Adipose tissue (tissue), 3 donors: ENCODE results near the gene BBS10. TPM values are rescaled to one million over a fixed set of nuclear protein-coding genes. Genes with fewer than 3 reads are reported as not detected.
"Not testable (repeated sequence)": the region's sequence is repeated elsewhere in the genome, so short reads cannot be mapped to it uniquely, and the experiment has no call there.

Experiments used
- H3K27ac ChIP-seq: one replicate; pipeline ENCODE4 v1.5.1; 2013; ENCODE audit warnings: low read depth, low read length
- WGBS, 3 donors: extraction: QIAGEN DNeasy Blood & Tissue Kit; methylation state at CpG; one replicate each; pipeline ENCODE4 v1.1.7; 2013; 5-methylcytosine and 5-hydroxymethylcytosine counted together
- polyA plus RNA-seq, 3 donors: library from polyadenylated mRNA; stranded (reverse); fragments of 200-250 nt; gene quantifications; one replicate each; pipeline ENCODE4 v1.2.3, GENCODE V29; 2013
- donor health status: healthy with polysubstance abuse.
- donor health status: Bipolar disorder and iron deficiency.
- donor health status: healthy.

The BBS10 gene
- polyA plus RNA-seq, 3 donors: 3.2 to 6.7 (median 5.6) TPM

DNA sequence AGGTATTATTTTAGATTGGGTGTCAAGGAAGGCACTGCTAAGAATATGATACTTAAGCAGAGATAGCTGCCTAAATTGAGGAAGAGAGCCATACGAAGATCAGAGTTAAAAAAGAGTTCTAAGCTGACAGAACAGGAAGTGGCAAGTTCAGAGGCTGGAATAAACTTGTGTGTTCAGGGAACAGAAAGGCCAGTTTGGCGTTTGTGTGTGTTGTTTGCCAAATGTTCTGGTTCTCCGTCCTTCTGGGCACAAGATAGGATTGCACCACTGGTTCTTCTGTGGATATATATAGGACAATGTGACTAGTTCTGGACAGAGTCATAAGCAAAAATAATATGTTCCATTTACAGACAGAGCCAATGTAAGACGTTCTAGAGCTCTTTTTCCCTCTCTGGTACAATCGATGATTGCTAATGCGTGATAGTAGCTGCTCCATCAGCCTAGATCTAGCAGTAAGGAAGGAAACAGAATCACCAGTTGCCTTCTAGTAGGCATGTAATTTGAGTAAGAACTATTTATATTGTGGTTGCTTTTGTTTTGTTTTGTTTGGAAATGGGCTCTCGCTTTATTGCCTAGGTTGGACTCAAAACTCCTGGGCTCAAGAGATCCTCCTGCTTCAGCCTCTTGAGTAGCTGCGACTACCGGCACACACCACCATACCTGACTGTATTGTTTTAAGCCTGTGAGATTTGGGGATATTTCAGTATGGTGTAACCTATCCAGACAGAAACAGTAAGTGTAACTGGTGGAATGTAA is 7.4 kb downstream of the BBS10 start:
- no peak overlapping the region for H3K27ac ChIP-seq
- 75 to 83% (median 76%) methylated on average over 9 of the region's 9 CpGs for WGBS, 3 donors

DNA sequence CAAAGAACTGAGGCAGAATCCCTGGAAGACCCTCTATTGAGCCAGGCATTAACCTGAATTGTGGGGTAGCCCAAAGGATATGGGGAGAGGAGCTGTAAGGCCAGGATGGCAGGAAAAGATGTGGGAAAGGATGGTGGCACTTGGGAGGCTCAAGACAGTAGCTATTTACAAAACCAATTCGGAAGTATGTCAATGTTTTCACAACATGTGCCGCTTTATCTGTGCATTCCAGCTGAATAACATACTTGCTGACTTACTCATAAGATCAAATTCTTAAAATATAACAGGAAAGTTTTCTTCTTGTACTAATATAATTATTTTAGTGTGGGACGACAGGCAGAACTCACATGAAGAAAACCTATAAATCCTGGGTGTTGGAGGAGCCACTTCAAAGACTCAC is 10.6 kb downstream of the BBS10 start:
- 75 to 88% (median 86%) methylated on average over 3 of the region's 3 CpGs for WGBS, 3 donors
- H3K27ac ChIP-seq: no peak overlapping the region

DNA sequence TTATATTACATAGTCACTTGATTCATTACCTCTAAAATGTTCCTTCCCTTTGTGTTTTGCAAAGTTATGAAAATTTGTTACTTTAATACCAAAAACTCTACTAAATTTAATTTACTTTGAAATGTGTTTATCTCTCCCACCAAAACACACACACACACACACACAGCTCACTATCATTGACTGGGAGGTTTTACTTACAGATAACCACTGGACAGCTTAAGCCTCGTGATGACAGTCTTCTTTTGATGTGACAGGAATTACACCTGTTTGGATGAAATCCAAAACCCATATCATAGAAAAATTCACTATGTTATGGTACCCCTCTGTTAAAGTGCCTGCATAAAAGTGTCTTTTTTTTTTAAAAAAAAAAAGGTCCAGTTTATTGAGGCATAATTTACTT is 15.6 kb downstream of the BBS10 start:
- no peak overlapping the region for H3K27ac ChIP-seq
- WGBS, 3 donors: 15 to 55% (median 50%) methylated on average over 1 of the region's 1 CpG

DNA sequence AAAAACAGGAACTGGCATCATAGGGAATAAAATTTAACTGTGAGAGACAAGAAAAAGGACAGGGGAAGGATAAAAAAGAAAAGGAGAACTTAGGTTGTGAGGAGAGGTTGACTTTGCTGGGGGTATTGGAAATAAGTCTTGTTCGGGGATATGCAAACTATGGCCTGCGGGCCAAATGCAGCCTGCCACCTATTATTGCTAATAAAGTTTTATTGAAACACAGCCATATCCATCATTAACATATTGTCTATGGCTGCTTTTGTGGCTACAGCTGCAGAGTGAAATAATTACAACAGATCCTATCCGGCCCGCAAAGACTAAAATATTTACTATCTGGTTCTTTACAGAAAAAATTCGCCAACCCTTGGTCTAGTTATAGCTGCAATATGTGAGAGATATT is 18.6 kb downstream of the BBS10 start:
- H3K27ac ChIP-seq: no peak overlapping the region
- 94 to 98% (median 97%) methylated on average over 5 of the region's 5 CpGs for WGBS, 3 donors

DNA sequence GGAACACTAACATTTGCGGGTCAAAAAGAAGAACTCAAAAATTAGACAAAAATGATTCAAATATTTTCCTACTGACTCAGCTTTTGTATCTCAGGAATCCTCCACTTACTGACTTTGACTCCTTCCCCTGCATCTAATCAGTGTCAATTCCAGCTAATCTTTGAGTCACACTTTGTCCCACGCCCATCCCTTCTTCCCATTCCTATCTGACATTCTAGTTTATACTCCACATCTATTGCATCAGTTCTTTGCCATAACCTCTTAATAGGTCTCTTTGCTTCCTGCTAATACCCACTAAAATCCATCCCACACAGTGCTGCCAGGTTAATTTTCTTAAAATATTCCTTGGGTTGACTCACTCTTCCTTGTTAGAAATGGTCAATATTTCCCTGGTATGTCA is 19.1 kb downstream of the BBS10 start:
- WGBS, 3 donors: 77 to 88% (median 84%) methylated on average over 2 of the region's 2 CpGs
- H3K27ac ChIP-seq: no peak overlapping the region

DNA sequence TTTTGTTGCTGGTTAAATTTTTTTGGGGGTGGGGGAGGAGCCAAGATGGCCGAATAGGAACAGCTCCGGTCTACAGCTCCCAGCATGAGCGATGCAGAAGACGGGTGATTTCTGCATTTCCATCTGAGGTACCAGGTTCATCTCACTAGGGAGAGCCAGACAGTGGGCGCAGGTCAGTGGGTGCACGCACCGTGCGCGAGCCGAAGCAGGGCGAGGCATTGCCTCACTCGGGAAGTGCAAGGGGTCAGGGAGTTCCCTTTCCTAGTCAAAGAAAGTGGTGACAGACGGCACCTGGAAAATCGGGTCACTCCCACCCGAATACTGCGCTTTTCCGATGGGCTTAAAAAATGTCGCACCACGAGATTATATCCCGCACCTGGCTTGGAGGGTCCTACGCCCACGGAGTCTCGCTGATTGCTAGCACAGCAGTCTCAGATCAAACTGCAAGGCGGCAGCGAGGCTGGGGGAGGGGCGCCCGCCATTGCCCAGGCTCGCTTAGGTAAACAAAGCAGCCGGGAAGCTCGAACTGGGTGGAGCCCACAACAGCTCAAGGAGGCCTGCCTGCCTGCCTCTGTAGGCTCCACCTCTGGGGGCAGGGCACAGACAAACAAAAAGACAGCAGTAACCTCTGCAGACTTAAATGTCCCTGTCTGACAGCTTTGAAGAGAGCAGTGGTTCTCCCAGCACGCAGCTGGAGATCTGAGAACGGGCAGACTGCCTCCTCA is 28.5 kb downstream of the BBS10 start:
- H3K27ac ChIP-seq: not testable (repeated sequence)
- WGBS, 3 donors: 72 to 90% (median 81%) methylated on average over 23 to 30 of the region's 32 CpGs

DNA sequence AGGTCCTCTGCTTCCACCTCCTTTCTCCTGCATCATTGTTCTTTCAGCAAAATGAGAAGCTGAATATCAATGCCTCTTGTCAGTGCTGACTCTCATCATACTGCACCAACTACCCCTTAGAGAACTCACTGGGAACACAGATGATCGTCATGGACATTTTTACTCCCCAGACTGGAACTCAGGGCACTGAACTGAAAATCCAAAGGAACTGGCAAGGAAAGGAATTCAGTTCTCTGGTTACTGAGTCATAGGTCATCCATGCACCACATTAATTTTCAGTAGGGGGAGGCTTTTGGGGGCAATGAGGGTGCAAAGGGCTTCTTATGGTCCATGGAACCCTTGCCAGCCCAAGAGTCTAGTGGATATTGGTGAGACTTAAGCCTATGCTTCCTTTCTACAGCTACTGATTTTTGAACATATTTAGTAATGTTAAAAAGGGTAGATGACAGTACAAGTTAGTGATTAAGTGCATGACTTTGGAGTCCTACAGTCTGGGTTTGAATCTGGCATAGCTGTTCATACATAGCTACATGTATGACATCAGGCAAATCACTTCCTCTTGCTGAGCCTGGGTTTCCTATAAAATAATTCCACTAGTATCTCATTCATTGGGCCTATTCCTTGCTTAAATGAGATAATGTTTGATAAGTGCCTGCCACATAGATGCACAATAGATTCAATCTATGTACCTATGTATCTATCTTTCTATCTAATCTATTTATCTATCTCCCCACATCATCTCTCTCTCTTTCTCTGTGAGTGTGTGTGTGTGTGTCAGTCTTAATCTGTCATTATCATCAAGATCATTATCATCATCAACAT is 29.2 kb downstream of the BBS10 start:
- 87 to 93% (median 91%) methylated on average over 1 of the region's 1 CpG for WGBS, 3 donors
- no peak overlapping the region for H3K27ac ChIP-seq

DNA sequence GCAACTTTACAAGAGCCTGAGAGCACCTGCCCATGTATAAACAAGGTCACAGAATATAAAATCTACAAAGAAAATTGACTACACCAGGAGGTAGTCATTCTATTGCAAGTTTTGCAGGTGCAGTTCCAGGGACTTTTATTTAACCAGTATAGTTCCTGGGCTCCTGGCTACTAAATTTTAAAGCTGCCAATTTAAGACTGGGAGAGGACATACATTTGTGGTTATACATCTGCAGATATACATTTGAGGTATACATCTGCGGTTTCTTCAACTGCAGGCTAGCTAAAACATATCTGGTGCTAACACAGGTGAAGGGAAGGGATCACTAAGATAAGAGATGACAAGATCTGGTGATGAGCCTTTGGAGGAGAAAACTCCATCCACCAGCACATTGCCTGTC is 30.2 kb downstream of the BBS10 start:
- WGBS, 3 donors: 91 to 94% (median 93%) methylated on average over 1 of the region's 1 CpG

DNA sequence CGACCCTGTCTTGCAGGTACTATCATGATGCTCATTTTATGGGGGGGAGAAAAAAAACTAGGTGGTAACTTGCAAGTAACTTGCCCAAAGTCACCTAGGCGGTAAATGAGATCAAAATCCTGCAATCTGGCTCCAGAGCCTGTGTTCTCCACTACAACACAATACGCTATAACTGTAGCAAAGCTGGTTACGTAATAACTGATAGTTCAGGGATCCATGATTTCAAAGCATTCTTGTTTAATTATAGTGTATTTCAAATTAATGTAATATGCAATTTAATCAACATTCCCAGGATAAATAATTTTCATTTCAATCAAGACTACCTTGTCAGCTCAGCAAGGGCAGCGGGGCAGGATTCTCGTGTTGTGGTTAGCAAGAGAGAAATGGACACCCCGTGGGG is 31.7 kb downstream of the BBS10 start:
- 82 to 89% (median 89%) methylated on average over 7 of the region's 7 CpGs for WGBS, 3 donors
- no peak overlapping the region for H3K27ac ChIP-seq

More for the DNA sequence above, 30.2 kb downstream of the BBS10 start:
- no peak overlapping the region for H3K27ac ChIP-seq

DNA sequence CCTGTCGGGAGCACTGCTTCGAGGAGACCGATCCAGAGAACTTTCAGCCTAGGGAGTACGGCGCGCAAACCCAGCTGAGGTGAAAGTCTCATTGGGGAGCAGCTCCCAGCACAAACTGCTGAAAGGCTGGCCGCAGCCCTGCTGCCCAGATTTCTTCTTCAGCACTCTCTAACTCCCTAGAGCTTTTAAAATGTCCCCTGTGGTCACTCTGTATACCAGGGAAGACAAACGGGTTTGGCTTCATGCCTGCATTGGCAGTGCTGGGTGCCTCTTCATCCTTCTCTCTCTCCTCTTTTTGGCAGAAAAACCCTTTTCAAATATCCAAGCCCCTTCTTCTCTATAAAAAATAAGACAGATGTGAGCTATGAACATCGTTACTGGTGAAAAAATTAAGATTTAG is 34.9 kb downstream of the BBS10 start:
- WGBS, 3 donors: 67 to 75% (median 71%) methylated on average over 9 of the region's 9 CpGs
- no peak overlapping the region for H3K27ac ChIP-seq

DNA sequence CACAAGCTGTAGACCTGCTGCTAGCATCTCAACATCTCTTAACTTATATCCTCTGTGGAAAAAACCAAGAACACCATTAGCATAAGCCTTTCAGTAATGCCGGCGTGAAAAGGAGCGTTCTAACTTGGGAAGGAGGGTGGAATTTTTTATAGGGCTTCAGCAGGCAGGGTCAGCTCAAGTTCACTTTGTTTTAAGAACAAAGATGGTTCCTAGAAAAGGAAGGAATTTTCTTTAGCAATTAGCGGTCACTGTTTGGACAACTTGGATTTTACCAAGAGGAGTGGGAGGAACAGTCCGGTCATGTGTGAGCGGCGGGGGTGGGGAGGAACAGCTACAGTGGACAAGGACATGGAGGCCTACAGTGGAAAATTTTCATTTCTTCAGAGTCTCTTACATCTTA is 35.9 kb downstream of the BBS10 start:
- whole genome bisulfite sequencing, 3 donors: 68 to 83% (median 80%) methylated on average over 7 of the region's 7 CpGs
- H3K27ac ChIP-seq: no peak overlapping the region

DNA sequence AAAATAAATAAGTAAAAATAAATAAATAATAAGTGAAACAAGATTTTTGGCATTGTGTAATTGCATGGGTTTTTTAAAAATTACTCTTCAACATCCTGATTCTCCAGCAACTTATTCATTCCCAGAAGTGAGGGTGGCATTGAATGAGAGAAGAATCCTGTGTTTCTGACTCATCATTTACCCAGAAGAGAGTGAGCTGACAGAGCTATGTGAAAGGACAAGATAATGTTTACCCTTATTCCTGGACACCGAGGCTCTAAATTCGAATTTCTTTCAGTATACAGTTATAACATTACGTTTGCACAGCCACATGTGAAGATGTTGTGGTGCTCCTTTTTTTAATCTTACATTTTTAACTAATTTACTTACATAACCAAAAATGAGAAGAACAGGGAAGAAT is 36.4 kb downstream of the BBS10 start:
- H3K27ac ChIP-seq: no peak overlapping the region
- WGBS, 3 donors: 74 to 91% (median 90%) methylated on average over 3 of the region's 3 CpGs

DNA sequence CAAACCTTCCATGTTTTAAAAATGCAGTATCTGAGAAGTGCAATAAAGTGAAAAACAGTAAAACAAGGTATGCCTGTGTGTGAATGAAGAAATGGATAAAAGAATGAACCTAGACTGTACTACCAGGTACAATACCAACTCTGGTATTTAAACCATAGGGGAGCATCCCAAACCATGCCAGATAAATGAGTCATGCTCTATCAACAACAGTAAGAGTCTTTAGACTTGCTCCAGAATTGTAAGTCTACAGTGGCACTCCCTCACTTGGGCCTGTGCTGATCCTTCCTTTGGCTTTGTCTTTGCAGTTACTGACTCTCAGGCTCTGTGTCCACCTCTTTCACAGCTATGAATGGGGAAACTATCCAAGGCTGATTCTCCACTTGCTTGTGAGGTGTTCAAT is 38.1 kb downstream of the BBS10 start:
- no peak overlapping the region for H3K27ac ChIP-seq

DNA sequence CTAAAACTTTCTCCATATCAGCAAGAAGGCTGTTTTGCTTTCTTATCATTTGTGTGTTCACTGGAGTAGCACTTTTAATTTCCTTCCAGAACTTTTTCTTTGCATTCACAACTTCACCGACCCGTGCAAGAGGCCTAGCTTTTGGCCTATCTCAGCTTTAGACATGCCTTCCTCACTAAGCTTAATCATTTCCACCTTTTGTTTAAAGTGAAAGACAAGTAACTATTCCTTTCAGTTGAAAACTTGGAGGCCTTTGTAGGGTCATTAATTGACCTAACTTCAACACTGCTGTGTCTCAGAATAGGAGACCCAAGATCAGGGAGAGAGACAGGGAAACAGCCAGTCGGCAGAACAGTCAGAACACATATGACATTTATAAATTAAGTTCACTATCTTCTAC is 39.3 kb downstream of the BBS10 start:
- 39 to 49% (median 48%) methylated on average over 3 of the region's 3 CpGs for WGBS, 3 donors
- no peak overlapping the region for H3K27ac ChIP-seq

DNA sequence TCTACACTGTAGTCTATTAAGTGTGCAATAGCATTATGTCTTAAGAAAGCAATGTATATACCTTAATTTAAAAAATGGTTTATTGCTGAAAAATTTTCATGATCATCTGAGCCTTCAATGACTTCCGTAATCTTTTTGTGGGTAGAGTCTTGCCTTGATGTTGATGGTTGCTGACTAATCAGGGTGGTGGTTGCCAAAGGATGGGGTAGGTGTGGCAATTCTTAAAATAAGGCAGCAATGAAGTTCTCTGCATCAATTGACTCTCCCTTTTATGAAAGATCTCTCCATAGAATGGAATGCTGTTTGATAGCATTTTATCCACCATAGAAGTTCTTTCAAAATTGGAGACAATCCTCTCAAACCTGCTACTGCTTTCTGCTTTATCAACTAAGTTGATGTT is 41.1 kb downstream of the BBS10 start:
- WGBS, 3 donors: 94 to 100% (median 97%) methylated on average over 1 of the region's 1 CpG
- H3K27ac ChIP-seq: no peak overlapping the region

DNA sequence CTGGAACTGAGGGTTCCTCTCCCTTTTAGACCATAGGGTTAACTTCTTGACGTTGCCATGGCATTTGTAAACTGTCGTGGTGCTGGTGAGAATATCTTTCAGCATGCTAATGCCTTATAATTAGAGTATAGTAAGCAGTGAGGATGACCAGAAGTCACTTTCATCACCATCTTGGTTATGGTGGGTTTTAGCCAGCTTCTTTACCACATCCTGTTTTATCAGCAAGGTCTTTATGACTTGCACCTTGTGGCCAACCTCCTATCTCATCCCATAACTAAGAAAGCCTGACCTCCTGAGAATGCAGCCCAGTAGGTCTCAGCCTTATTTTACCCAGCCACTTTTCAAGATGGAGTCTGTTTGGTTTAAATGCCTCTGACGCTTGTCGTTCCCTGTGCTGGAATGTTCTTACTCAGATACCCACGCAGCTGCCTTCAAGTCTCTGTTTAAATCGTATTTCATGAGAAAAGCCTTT is 44.2 kb downstream of the BBS10 start:
- 85 to 90% (median 88%) methylated on average over 6 of the region's 6 CpGs for WGBS, 3 donors
- H3K27ac ChIP-seq: no peak overlapping the region

DNA sequence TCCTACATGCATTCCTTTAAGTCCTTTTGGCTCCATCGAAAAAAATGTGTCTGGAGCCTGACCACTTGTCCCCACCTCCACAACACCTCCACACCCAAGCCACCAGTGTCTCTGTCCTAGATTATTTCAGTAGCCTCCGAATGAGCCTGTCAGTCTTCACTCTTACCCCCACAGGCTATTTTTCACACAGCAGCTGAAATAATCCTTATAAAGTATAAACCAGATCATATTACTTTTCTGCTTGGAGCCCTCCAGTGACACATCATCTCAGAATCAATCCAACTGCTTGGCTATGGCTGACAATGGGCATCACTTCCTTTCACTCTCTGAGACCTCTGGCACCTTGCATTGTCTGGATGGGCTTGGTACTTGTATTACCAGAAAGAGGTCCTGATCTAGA is 44.9 kb downstream of the BBS10 start:
- WGBS, 3 donors: 77 to 92% (median 91%) methylated on average over 2 of the region's 2 CpGs
- H3K27ac ChIP-seq: no peak overlapping the region

DNA sequence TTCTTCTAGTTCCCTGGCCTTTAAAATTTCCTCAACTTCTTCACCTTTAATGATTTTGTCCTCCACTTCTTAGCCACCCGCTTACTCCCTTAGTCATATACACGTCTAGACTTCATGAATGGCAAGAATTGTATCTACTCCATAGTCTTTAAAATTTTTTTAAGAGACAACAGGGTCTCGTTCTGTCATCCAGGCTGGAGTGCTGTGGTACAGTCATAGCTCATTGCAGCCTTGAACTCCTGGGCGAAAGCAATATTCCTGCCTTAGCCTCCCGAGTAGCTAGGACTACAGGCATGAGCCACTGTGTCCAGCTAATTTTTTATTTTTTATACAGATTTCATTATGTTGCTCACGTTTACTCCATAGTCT is 47.9 kb downstream of the BBS10 start:
- no peak overlapping the region for H3K27ac ChIP-seq
- 75 to 85% (median 84%) methylated on average over 6 of the region's 6 CpGs for WGBS, 3 donors
